GM18507 (cell line): ENCODE results near the gene ARL15.

Experiments
- DNase-seq: peaks from one replicate; pipeline ENCODE4 v3.0.0; 2011; ENCODE audit warnings: low read depth; ENCODE audit not compliant: insufficient read length; ENCODE audit errors: extremely low spot score
- FAIRE-seq: peaks from 2 replicates; lab custom pipeline; 2011; peaks lifted over from hg19 to GRCh38; lab: Jason Lieb, UNC

Gene ARL15

GRCh38 chr5:54292866-54293265, 17.5 kb downstream of the ARL15 start:
- no peak for FAIRE-seq
- DNase-seq: no peak

- FAIRE-seq: no peak
- DNase-seq: no peak
These were observed 18.9 kb downstream of the ARL15 start for GRCh38 chr5:54291498-54291897.

GRCh38 chr5:54289769-54290168, 20.6 kb downstream of the ARL15 start:
- DNase-seq (no peak), FAIRE-seq (no peak)

GRCh38 chr5:54288568-54289217, 21.7 kb downstream of the ARL15 start:
- no peak for DNase-seq
- no peak for FAIRE-seq

- FAIRE-seq (no peak), DNase-seq (no peak)
These were observed 24.7 kb downstream of the ARL15 start for GRCh38 chr5:54285686-54286085.

DNA sequence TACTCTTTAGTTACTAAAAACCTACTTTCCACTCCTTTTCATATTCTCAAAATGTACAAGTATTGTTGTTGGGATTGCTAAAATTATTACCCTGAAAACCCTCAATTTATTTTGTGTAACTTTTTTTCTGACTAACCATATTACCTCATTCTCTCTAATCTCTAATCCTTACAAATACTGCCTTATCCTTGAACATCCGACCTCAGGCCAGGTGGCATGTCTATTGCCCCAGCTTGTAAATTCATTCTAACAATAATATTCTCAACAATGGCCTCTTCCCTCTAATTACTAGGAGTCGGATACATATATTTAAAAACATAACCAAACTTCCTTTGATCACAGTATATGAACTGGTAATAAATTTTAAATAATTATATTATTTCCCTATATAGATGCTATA, 25.8 kb downstream of the ARL15 start:
- FAIRE-seq (no peak), DNase-seq (no peak)

GRCh38 chr5:54282876-54283275, 27.5 kb downstream of the ARL15 start:
- FAIRE-seq (no peak), DNase-seq (no peak)

- DNase-seq: no peak
- FAIRE-seq: no peak
These were observed 28.2 kb downstream of the ARL15 start for GRCh38 chr5:54281960-54282692.

DNA sequence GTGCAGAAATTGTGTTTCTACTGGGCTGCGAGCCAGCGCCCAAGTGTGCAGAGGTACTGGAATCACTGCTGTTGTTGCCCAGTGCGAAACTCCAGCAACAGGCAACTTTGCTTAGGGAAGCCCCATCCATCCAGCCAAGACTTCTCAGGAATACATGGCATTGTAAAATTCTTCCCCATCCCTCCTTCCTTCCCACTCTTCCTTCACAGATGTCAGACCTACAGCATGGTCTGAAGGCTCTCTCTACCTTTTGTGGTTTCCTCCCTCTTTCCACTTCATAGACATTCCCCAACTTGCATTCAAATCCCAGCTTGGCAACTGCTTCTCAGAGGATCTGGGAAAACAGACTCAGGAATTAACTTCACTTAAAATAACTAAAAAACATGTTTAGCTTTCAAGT, 30.4 kb downstream of the ARL15 start:
- no peak for DNase-seq
- FAIRE-seq: no peak

DNA sequence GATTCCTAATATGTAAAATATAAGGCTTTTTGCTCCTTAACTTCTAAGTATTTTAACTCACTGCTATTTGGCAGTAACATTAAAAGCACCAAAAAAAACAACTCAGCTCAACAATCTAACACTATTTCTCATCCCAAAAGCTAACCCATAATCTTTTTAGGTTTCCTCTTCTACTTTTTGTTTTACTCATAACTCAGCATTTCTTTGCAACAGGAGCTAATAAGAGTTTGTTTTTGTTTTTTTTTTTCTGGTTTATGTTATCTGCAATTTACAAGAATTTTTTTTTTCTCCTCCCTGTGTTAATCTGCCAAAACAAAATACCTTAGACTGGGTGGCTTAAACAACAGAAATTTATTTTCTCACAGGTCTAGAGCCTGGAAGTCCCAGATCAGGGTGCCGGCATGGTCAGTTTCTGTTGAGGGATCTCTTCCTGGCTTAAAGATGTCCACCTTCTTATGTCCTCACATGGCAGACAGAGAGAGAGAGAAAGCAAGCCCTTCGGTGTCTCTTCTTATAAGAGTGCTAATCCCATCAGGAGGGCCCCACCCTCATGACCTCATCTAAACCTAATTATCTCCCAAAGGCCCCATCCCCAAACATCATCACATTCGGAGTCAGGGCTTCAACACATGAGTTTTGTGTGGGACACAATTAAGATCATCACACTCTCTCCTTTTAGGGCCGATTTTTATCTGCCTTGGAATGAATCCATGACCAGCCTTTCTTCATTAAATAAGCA, 31.2 kb downstream of the ARL15 start:
- FAIRE-seq: no peak
- no peak for DNase-seq

DNA sequence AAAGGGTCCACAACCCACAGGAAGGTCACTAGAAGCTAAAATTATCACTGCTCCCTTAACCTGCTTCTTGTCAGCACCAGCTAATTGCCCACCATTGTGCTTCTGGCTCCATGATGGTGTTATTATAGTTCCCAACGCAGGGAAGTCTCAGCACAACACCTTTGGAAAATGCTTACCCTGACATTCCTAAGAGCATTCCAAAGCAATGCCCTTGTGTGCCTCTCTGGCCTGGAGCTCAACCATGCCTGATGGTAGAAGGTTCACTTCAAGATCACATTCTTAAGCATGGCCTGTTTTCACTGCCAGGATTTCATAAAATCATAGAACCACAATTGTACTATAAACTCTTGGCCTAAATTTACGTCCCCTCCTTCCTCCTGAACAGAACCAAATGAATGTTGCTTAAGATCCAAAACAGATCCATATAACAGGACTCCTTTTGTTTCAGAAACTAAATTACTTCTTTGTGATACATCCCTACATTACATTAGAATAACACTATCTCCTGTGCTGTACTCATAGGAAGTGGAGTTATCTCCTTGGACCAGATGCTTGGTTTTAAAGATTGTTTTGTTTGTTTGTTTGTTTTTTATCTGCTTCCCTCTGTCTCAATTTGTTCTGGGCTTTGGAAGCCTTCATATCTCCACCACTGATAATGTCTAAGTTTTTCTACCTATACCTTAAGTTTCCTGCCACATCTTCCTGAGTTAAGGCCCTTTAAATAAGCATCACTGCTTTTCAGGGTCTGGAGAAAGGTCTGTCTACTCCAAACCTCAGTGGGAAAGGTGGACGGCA, 32.1 kb downstream of the ARL15 start:
- DNase-seq (no peak), FAIRE-seq (no peak)

- DNase-seq (no peak), FAIRE-seq (no peak)
These were observed 34.3 kb downstream of the ARL15 start for GRCh38 chr5:54276048-54276447.

DNA sequence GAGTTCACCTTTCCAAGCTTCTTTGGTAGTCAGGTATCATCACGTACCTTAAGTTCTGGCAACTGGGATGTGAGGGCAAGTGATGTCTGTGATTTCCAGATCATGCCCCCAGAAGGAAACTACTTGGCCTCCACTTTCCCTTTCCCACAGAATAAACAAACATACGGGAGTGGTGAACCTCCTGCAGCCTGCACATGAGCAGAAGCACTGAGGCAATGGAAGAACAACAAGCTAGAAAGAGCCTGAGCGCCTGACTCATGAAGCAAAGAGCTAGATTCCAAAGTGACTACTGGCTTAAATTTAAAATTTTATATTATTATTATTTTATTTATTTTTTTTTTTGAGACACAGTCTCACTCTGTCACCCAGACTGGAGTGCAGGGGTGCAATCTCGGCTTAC, 35.0 kb downstream of the ARL15 start:
- DNase-seq (no peak), FAIRE-seq (no peak)

DNA sequence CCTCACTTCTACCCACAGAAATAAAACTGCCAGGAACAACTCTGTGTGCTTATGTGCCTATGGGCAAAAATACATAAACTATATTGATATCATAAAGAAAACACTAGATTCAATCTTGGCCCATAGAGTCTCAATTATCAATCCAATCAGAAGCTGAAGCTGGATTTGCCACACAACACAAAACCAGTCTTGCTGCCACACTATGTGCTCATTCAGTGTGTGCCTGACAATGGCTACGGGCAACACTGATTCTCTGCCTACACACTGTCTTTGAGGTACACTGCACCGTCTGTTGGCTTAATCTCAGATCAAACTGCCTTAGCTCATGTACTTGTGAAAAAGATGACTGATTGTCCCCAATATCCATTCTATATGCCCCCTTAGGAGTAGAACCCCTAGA, 35.4 kb downstream of the ARL15 start:
- no peak for DNase-seq
- no peak for FAIRE-seq

DNA sequence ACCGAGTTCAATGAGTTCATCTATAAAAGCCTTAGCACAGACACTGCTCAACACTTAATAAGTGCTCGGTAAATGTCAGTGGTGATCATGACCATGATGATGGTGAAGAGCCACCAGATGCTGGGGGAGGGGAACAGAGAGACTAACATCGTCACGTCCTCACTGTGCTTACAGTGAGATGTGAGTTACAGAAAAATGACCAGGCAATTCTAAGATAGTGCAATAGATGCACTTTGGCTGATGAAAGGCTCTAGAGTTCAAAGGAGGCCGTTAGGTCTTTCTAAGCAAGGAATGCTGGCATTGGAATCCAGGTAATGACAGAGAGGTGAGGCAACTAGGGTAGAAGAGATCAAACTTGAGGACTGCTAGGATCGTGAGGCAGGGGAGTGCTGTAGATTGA, 36.7 kb downstream of the ARL15 start:
- FAIRE-seq: no peak
- no peak for DNase-seq

GRCh38 chr5:54272746-54273145, 37.6 kb downstream of the ARL15 start:
- DNase-seq (no peak), FAIRE-seq (no peak)

GRCh38 chr5:54270326-54270725, 40.0 kb downstream of the ARL15 start:
- no peak for FAIRE-seq

DNA sequence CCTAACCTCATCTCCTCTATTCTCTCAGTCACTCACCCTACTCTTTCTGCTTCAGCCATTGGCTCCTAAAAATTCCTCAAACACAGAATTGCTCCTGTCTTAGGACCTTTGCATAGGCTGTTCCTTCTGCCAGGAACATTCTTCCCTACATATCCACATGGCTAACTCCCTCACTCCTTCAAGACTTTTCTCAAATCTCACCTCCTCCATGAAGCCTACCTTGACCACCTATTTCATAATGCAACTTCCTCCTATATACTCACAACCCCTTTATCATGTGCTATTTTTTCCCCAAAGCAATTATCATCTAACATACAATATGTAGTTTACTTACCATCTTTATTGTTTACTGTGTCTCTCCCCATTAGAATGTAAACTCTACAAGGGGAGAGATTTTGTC, 45.8 kb downstream of the ARL15 start:
- DNase-seq: no peak
- FAIRE-seq: no peak

More at GRCh38 chr5:54270326-54270725, 40.0 kb downstream of the ARL15 start:
- DNase-seq: no peak

DNA sequence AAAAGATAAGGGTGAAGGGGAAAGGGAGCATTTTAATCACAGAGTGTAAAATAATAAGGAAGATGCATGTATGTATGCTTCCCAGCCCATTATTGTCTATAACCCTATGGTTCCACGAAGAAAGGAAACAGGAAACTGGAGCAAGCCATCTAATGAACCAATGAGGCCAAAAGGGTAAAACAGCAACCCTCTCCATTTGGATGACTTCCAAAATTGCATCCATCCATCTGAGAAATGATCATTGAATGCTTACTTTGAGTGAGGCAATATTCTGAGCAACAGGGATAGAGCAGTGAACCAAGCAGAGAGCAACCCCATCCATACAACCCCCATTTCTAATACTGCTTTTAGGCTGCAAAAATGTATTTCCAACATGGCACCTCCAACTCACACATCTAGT, 46.9 kb downstream of the ARL15 start:
- FAIRE-seq: no peak
- no peak for DNase-seq

DNA sequence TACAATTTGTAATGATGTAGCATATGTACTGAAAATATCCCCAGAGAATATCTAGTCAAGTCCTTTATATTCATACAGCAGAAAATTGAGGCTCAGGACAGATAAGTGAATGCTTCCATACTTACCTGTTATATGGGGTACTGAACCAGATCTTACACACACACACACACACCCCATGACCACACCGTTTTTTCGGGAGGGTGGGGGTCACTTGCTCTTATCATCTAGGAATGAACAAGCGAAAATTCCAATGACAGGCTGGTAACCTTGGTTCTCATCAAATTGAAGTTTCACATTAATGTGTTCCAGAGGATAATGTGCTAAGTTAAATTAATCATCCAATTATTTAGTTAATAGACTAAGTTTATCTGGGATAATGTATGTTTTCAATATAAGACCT, 48.8 kb downstream of the ARL15 start:
- no peak for FAIRE-seq
- DNase-seq: no peak
